A673 (cell line): ENCODE data around the gene TAAR9. TPM values are rescaled to one million over a fixed set of nuclear protein-coding genes. Genes with fewer than 3 reads are reported as not detected.
"Not testable (repeated sequence)": the region's sequence is repeated elsewhere in the genome, so short reads cannot be mapped to it uniquely, and the experiment has no call there.

ENCODE experiments used
- BruUV-seq: library from RNA; stranded (reverse); fragments of 400-500 nt; replicated peaks from 2 replicates; lab custom pipeline; 2021; lab: Mats Ljungman, UMichigan
- CTCF ChIA-PET: fragments of 300-600 bp; sonication (Branson Sonifier 250); formaldehyde crosslinking; loops from one replicate; lab custom pipeline; 2022; ENCODE audit warnings: antibody characterized with exemption; lab: Charles Lee
- POLR2A ChIA-PET: fragments of 300-600 bp; sonication (Branson Sonifier 250); formaldehyde crosslinking; loops from one replicate; lab custom pipeline; 2022; ENCODE audit warnings: antibody characterized with exemption; ENCODE audit not compliant: low non-redundant PET; lab: Charles Lee
- DNase-seq: peaks from one replicate; pipeline ENCODE4 v3.0.0-alpha.2; 2015; ENCODE audit warnings: low spot score
- H3K27ac ChIP-seq: fragments of 200-600 bp; sonication (generic); 2 replicates; pipeline ENCODE4 v1.5.1; 2016; ENCODE audit warnings: mixed run types, low read depth, mild to moderate bottlenecking, mixed read lengths, antibody characterized with exemption, low read length; ENCODE audit not compliant: poor library complexity, severe bottlenecking
- H3K27me3 ChIP-seq: fragments of 200-600 bp; sonication (generic); replicated peaks from 2 replicates; pipeline ENCODE4 v1.6.1; 2017; ENCODE audit warnings: mixed run types, low read depth, mild to moderate bottlenecking, mixed read lengths, antibody characterized with exemption, low read length; ENCODE audit not compliant: insufficient read depth, poor library complexity
- H3K36me3 ChIP-seq: fragments of 200-600 bp; sonication (generic); 2 replicates; pipeline ENCODE4 v1.6.1; 2016; ENCODE audit warnings: mixed run types, mild to moderate bottlenecking, mixed read lengths, antibody characterized with exemption, low read length; ENCODE audit not compliant: insufficient read depth, poor library complexity, severe bottlenecking
- H3K4me1 ChIP-seq: fragments of 200-600 bp; sonication (generic); 2 replicates; pipeline ENCODE4 v1.6.1; 2017; ENCODE audit warnings: mixed run types, mild to moderate bottlenecking, mixed read lengths, antibody characterized with exemption, low read length; ENCODE audit not compliant: insufficient read depth, poor library complexity, severe bottlenecking
- H3K4me3 ChIP-seq: fragments of 200-600 bp; sonication (generic); 2 replicates; pipeline ENCODE4 v1.5.1; 2016; ENCODE audit warnings: low read depth, mixed run types, mild to moderate bottlenecking, mixed read lengths, low read length; ENCODE audit not compliant: poor library complexity, severe bottlenecking
- H3K9me3 ChIP-seq: fragments of 200-600 bp; sonication (generic); 2 replicates; pipeline ENCODE4 v1.6.1; 2016; ENCODE audit warnings: mixed run types, low read depth, mild to moderate bottlenecking, mixed read lengths, antibody characterized with exemption, low read length; ENCODE audit not compliant: poor library complexity, severe bottlenecking
- CTCF ChIP-seq: fragments of 300-800, 200-600 bp; sonication (generic); conservative IDR thresholded peaks from 2 replicates; pipeline ENCODE4 v1.5.1; 2017; ENCODE audit warnings: low read depth, mild to moderate bottlenecking, antibody characterized with exemption, low read length, moderate library complexity, mixed read lengths
- EZH2 ChIP-seq: fragments of 200-600 bp; sonication (generic); IDR thresholded peaks from 2 replicates; pipeline ENCODE4 v1.6.1; 2017; ENCODE audit warnings: borderline replicate concordance, low read depth, mild to moderate bottlenecking, mixed read lengths, antibody characterized with exemption, low read length; ENCODE audit not compliant: poor library complexity, severe bottlenecking
- intact Hi-C: fragments of 100-400 bp; cut with micrococcal nuclease; formaldehyde crosslinking; loops from one replicate; pipeline ENCODE4 v1.10.0; 2022; ENCODE audit not compliant: unreplicated experiment
- total RNA-seq: library from RNA; stranded (reverse); gene quantifications from 2 replicates; pipeline ENCODE4 v1.2.3, GENCODE V29; 2021

The TAAR9 gene
- total RNA-seq, 1 experiment from 2014 or later: not detected

DNA sequence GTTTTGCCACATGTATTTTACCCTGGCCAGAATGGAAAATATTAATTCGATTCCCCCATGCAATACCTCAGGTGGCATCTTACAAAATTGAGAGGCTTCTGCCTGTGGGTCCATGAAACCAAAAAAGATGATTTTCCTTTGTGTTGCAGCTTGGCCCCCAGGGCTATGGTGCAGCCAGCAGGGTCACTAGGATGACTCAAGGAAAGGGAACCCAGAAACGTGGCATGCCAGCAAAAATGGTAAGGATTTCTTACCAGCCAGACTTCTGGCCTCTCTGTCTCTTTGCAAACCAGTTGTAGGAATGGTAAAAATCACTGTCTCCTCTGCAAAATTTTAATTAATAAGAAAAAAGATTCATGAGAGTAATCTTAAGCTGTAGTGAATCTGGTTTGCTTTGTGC, 11.6 kb upstream of the TAAR9 start:
- no TSS peak for BruUV-seq
- H3K36me3 ChIP-seq: no peaks in the 10 kb centered on the region
- H3K4me1 ChIP-seq: no peaks in the 10 kb centered on the region
- CTCF ChIA-PET: no interaction called here
- TF ChIP-seq EZH2 (no peak), CTCF (no peak)
- POLR2A ChIA-PET: no interaction called here
- H3K9me3 ChIP-seq: no peaks in the 10 kb centered on the region
- H3K27ac ChIP-seq: no peak overlapping the region
- H3K4me3 ChIP-seq: no peak overlapping the region
- intact Hi-C loops: loop anchor here (10.0 kb wide), 1 partner anchor 268 kb away; the partner anchor contains the start of gene SLC18B1
- peaks cover 7% of the 10 kb centered on the region for H3K27me3 ChIP-seq
- no peak for DNase-seq

DNA sequence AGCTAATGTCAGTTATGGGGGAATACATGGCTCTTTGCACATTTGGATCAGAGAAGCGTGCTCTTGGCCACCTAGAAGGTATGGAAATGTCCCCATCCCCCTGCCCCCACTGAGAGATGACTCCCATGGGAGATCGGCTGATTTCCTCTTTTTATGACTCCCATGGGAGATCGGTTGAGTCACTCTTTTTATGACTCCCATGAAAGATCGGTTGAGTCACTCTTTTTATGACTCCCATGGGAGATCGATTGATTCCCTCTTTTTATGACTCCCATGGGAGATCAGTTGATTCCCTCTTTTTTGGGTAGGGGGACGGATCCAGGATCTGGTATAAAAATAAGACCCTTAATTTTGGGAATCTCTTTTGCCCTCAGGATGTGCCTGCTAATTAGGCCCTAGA, 10.3 kb upstream of the TAAR9 start:
- BruUV-seq: no TSS peak
- no peak overlapping the region for H3K4me3 ChIP-seq
- peaks cover 7% of the 10 kb centered on the region for H3K27me3 ChIP-seq
- no peaks in the 10 kb centered on the region for H3K9me3 ChIP-seq
- intact Hi-C loops: loop anchor here (10.0 kb wide), 1 partner anchor 267 kb away; the partner anchor contains the start of gene SLC18B1
- ChIA-PET POLR2A (no interaction called here), CTCF (no interaction called here)
- no peak for TF ChIP-seq CTCF
- TF ChIP-seq EZH2: no peak
- no peaks in the 10 kb centered on the region for H3K36me3 ChIP-seq
- no peaks in the 10 kb centered on the region for H3K4me1 ChIP-seq
- H3K27ac ChIP-seq: no peak overlapping the region
- DNase-seq: peak; percentile 69

DNA sequence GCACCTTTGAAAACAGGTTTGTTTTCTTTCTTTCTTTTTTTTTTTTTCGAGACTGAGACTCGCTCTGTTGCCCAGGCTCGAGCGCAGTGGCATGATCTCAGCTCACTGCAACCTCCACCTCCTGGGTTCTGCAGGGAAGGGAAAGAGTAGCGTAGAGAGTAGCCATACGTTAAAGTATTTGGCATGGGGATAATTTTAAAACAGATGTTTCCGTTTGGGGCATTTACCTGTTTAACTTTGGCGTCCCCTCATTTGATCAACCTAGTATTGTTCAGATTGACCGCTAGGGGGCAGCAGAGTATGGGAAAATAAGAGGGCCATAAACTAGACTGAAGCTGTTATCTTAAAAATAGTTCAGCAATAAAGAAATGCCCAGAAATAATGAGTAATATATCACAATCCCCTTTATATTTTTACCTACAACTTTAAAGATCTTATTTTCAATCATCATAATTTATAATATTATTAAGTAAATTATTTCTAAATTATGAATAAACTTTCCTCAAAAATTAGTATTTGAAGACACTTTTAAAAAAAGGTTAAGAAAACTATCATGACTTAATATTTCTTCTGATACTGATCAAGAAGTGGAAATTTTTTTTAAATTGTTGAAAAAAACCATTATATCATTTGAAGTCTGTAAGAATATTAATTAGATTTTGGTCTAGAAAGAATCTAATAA, 7.6 kb upstream of the TAAR9 start:
- CTCF ChIA-PET: interaction anchor here (0.7 to 1.0 kb wide), 5 partner anchors 11 to 431 kb away, joined by 3 to 4 read pairs (median 3); partner anchors contain the start of gene STX7
- no TSS peak for BruUV-seq
- peak; percentile 78 for TF ChIP-seq CTCF
- TF ChIP-seq EZH2: no peak
- H3K27ac ChIP-seq: no peak overlapping the region
- no peaks in the 10 kb centered on the region for H3K4me1 ChIP-seq
- H3K4me3 ChIP-seq: no peak overlapping the region
- POLR2A ChIA-PET: no interaction called here
- peak; percentile 74 for DNase-seq
- no peaks in the 10 kb centered on the region for H3K9me3 ChIP-seq
- H3K36me3 ChIP-seq: no peaks in the 10 kb centered on the region
- H3K27me3 ChIP-seq: no peaks in the 10 kb centered on the region
- intact Hi-C loops: no loop called here

- CTCF ChIA-PET, H3K36me3 ChIP-seq, intact Hi-C loops, POLR2A ChIA-PET, H3K4me1 ChIP-seq, DNase-seq, BruUV-seq, H3K9me3 ChIP-seq, H3K27ac ChIP-seq, H3K4me3 ChIP-seq: not testable (repeated sequence)
- peaks cover 31% of the 10 kb centered on the region for H3K27me3 ChIP-seq
Measured at GRCh38 chr6:132534546-132534945, 3.5 kb upstream of the TAAR9 start.
